Stomach (tissue), 9 donors: Measurements from ENCODE around the gene RANBP3. TPM values are rescaled to one million over a fixed set of nuclear protein-coding genes. Genes with fewer than 3 reads are reported as not detected.

Source experiments
- DNase-seq, 2 donors: peaks; one replicate each; pipeline versions ENCODE4 v3.0.0 to v3.0.0-alpha.2; 2013 to 2019
- H3K27ac ChIP-seq, 5 donors: fragments of 200-600 bp in 4 of 5; sonication (generic) in 4 of 5; one replicate each; pipeline ENCODE4 v1.5.1; 2013 to 2019; ENCODE audit warnings: mild to moderate bottlenecking in 1 of 5, moderate library complexity in 1 of 5
- H3K27me3 ChIP-seq, 3 donors: fragments of 200-600 bp; sonication (generic); one replicate each; pipeline ENCODE4 v1.5.1; 2017 to 2019; ENCODE audit warnings: mixed run types in 1 of 3
- H3K36me3 ChIP-seq, 4 donors: fragments of 200-600 bp; sonication (generic); 1 replicate in 3 of 4; 2 replicates in 1 of 4; pipeline ENCODE4 v1.5.1; 2016 to 2019
- H3K4me1 ChIP-seq, 4 donors: fragments of 200-600 bp; sonication (generic); one replicate each; pipeline ENCODE4 v1.5.1; 2016 to 2019
- H3K4me3 ChIP-seq, 4 donors: fragments of 200-600 bp; sonication (generic) in 3 of 4; one replicate each; pipeline ENCODE4 v1.5.1; 2016 to 2019; ENCODE audit warnings: mild to moderate bottlenecking in 1 of 4
- H3K9me3 ChIP-seq, 4 donors: fragments of 200-600 bp; sonication (generic); one replicate each; pipeline ENCODE4 v1.5.1; 2016 to 2019
- CTCF ChIP-seq, 7 experiments: fragments of 450-650 bp in 4 of 7; fragments of 200-600 bp in 3 of 7; sonication (generic) in 3 of 7; IDR thresholded peaks; one replicate each; pipeline ENCODE4 v1.5.1; 2016 to 2019; ENCODE audit warnings: antibody characterized with exemption in 7 of 7, control low read depth in 2 of 7, mild to moderate bottlenecking in 1 of 7
- EP300 ChIP-seq: sonication (generic); formaldehyde crosslinking; IDR thresholded peaks from one replicate; pipeline ENCODE4 v1.6.1; 2017; ENCODE audit warnings: antibody characterized with exemption
- POLR2A ChIP-seq, 4 donors: fragments of 450-650 bp; IDR thresholded peaks; one replicate each; pipeline ENCODE4 v1.6.1; 2016; ENCODE audit warnings: antibody characterized with exemption in 4 of 4, control low read depth in 2 of 4, mild to moderate bottlenecking in 1 of 4, moderate library complexity in 1 of 4
- POLR2AphosphoS5 ChIP-seq, 3 donors: sonication (generic); formaldehyde crosslinking; IDR thresholded peaks; one replicate each; pipeline ENCODE4 v1.6.1; 2016; ENCODE audit warnings: antibody characterized with exemption in 3 of 3
- WGBS, 5 donors: extraction: QIAGEN DNeasy Blood & Tissue Kit in 3 of 5; methylation state at CpG; one replicate each; pipeline versions ENCODE4 v1.1.5 to v1.1.7; 2013 to 2018; 5-methylcytosine and 5-hydroxymethylcytosine counted together
- intact Hi-C: fragments of 100-400 bp; cut with DNase I; formaldehyde crosslinking; loops from one replicate; pipeline ENCODE4 v1.15.1; 2023; ENCODE audit warnings: low total_unique reads
- polyA plus RNA-seq, 3 donors: library from polyadenylated mRNA; stranded (reverse); fragments of 200-250 nt; gene quantifications; one replicate each; pipeline ENCODE4 v1.2.3, GENCODE V29; 2013
- total RNA-seq, 5 donors: library from RNA; depleted of rRNA; stranded (reverse); fragments of >200 nt; gene quantifications; one replicate each; pipeline versions ENCODE4 v1.1.0 to v1.2.3, GENCODE V29; 2014 to 2016
- donor health status: healthy with polysubstance abuse.
- donor health status: Bipolar disorder and iron deficiency.
- donor health status: healthy.

The RANBP3 gene
- total and polyA plus RNA-seq, 8 donors = 27.7 to 235 (median 39.2) TPM

DNA sequence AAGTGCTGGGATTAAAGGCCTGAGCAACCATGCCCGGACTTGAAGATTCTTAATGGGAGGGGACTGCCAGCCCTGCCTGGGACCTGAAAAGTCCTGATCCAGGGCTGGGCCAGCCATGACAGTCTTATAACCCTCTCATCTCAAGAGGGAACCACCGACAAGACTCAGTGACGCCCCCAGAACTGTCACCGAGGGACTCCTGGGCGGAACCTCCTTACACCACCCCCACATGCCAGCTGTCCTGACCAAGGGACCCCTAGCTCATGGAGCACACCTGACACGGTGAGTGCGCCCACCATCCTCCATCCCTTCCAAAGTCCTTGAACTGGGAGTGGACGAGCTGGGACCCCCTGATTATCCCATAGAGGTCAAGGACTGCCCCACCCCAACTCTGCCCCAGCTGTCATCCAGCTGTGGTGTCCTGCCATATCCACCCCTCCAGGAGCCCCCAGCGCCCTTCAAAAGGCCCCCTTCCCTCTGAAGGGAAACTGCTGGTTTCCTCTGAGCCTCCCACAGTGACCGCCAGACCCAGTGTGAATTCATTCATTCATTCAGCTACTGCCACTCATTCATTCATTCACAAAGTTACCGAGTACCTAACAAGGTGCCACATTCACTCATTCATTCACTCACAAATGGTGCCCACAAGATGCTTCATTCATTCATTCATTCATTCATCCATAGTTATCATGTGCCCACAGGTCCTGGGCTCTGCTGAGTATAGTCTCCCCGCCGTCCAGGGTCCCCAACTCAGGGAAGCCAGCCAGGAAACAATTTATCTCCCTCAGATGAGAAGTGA is 78.0 kb downstream of the RANBP3 start:
- intact Hi-C loops = loop anchor here (10.0 kb wide), 1 partner anchor 95 kb away; the partner anchor contains the start of gene NRTN
- Histone ChIP-seq H3K27ac (no peak overlapping the region), H3K4me1 (peaks cover 12 to 57% (median 32%) of the 10 kb centered on the region in 4 donors), H3K4me3 (no peak overlapping the region), H3K9me3 (no peaks in the 10 kb centered on the region), H3K36me3 (peaks cover 19 to 45% (median 36%) of the 10 kb centered on the region in 4 donors), H3K27me3 (no peaks in the 10 kb centered on the region)
- TF ChIP-seq POLR2AphosphoS5 (IDR thresholded peaks at IDR 0.05) (no peak), POLR2A (IDR thresholded peaks at IDR 0.05) (no peak), CTCF (IDR thresholded peaks at IDR 0.05) (no peak), EP300 (no peak)
- no peak for DNase-seq
- WGBS, 5 donors = 86 to 96% (median 91%) methylated on average over 13 of the region's 13 CpGs

- Histone ChIP-seq H3K36me3 (peaks cover 22 to 52% (median 43%) of the 10 kb centered on the region in 4 donors), H3K4me1 (peaks cover 16 to 70% (median 36%) of the 10 kb centered on the region in 4 donors), H3K9me3 (no peaks in the 10 kb centered on the region), H3K4me3 (no peak overlapping the region), H3K27me3 (peaks cover 0 to 5% (median 1%) of the 10 kb centered on the region in 3 donors), H3K27ac (peak overlapping the region in 1 of 5 donors; percentile 77)
- TF ChIP-seq POLR2A (IDR thresholded peaks at IDR 0.05) = no peak
- no peak for TF ChIP-seq POLR2AphosphoS5 (IDR thresholded peaks at IDR 0.05)
- no peak for TF ChIP-seq CTCF (IDR thresholded peaks at IDR 0.05)
- no peak for TF ChIP-seq EP300
- intact Hi-C loops = loop anchor here (10.0 kb wide), 1 partner anchor 93 kb away; the partner anchor contains the start of gene NRTN
- 82 to 95% (median 88%) methylated on average over 19 to 30 of the region's 30 CpGs for WGBS, 5 donors
- DNase-seq = peak in 1 of 2 donors; percentile 6
Measured at GRCh38 chr19:5897189-5897969, 80.6 kb downstream of the RANBP3 start.

DNA sequence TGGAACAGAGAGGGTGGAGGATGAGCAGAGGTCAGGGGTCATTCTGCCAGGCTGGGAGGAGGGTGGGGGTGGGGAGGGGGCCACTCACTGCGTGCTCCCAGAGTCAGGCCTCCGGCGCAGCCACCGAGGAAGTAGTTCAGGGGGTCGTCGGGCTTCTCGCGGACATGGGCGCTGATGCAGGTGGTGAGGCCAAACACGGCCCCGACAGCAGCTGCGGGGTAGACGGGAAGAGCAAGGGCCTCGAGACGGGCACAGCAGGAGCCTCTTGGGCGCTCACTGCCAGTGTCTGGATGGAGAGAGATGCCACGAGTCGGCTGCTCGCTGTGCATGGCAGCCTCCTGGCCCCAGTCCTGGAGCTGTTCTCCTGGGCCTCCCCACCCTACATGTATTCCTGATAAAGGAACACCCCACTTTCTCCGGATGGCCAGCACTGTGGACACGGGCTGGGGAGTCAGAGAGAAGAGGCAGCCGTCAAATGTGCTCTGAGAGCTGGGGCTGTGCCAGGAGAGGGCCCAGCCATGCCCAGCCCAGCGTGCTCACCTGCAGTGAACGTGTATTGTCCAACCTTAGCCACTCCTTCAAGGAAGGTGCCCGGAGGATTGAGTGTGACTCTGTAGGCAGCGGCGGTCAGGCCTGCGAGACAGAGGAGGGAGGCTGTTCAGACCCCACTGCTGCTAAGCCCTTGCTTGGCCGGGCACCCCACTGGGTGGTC is 81.4 kb downstream of the RANBP3 start:
- DNase-seq = no peak
- H3K27ac ChIP-seq = peak overlapping the region in 1 of 5 donors; percentile 77
- intact Hi-C loops = loop anchor here (10.0 kb wide), 1 partner anchor 92 kb away; the partner anchor contains the start of gene NRTN
- H3K27me3 ChIP-seq = peaks cover 0 to 14% (median 10%) of the 10 kb centered on the region in 3 donors
- no peak overlapping the region for H3K4me3 ChIP-seq
- H3K36me3 ChIP-seq = peaks cover 22 to 52% (median 43%) of the 10 kb centered on the region in 4 donors
- peaks cover 16 to 69% (median 36%) of the 10 kb centered on the region in 4 donors for H3K4me1 ChIP-seq
- TF ChIP-seq POLR2AphosphoS5 (IDR thresholded peaks at IDR 0.05) = no peak
- TF ChIP-seq CTCF (IDR thresholded peaks at IDR 0.05) = no peak
- TF ChIP-seq EP300 = no peak
- no peak for TF ChIP-seq POLR2A (IDR thresholded peaks at IDR 0.05)
- no peaks in the 10 kb centered on the region for H3K9me3 ChIP-seq
- 85 to 90% (median 87%) methylated on average over 26 to 29 of the region's 29 CpGs for WGBS, 5 donors
